GM23338 (cell line): ENCODE measurements around the gene HLA-DOB. TPM values are rescaled to one million over a fixed set of nuclear protein-coding genes. Genes with fewer than 3 reads are reported as not detected.

Source experiments
- ATAC-seq: fragments of 200-7000 bp; cut with Tn5 transposase; 3 replicates; pipeline ENCODE4 v1.9.1; 2020
- DNase-seq: peaks from one replicate; pipeline ENCODE4 v3.0.0-alpha.2; 2015; ENCODE audit warnings: low spot score
- H2AFZ ChIP-seq: fragments of 200-600 bp; sonication (generic); 2 replicates; pipeline ENCODE4 v1.8.0; 2016; ENCODE audit warnings: antibody characterized with exemption, mild to moderate bottlenecking, moderate library complexity
- H3F3A ChIP-seq: fragments of 200-600 bp; sonication (generic); replicated peaks from 2 replicates; pipeline ENCODE4 v1.8.0; 2017; ENCODE audit warnings: antibody characterized with exemption, mixed run types, low read depth
- H3K27ac ChIP-seq: fragments of 200-600 bp; sonication (generic); 2 replicates; pipeline ENCODE4 v1.6.1; 2016; ENCODE audit warnings: low read depth
- H3K27me3 ChIP-seq: fragments of 200-600 bp; sonication (generic); 2 replicates; pipeline ENCODE4 v1.8.0; 2016; ENCODE audit warnings: mild to moderate bottlenecking, mixed run types, moderate library complexity; ENCODE audit not compliant: insufficient read depth
- H3K36me3 ChIP-seq: fragments of 200-600 bp; sonication (generic); 2 replicates; pipeline ENCODE4 v1.8.0; 2016; ENCODE audit warnings: mild to moderate bottlenecking; ENCODE audit not compliant: insufficient read depth
- H3K4me1 ChIP-seq: fragments of 200-600 bp; sonication (generic); 2 replicates; pipeline ENCODE4 v1.8.0; 2016; ENCODE audit warnings: mild to moderate bottlenecking, moderate library complexity; ENCODE audit not compliant: insufficient read depth
- H3K4me2 ChIP-seq: fragments of 200-600 bp; sonication (generic); 2 replicates; pipeline ENCODE4 v1.7.1; 2017; ENCODE audit warnings: mixed run types
- H3K4me3 ChIP-seq: fragments of 200-600 bp; sonication (generic); 2 replicates; pipeline ENCODE4 v1.6.1; 2016; ENCODE audit warnings: mixed run types
- H3K79me2 ChIP-seq: fragments of 200-600 bp; sonication (generic); replicated peaks from 2 replicates; pipeline ENCODE4 v1.8.0; 2017; ENCODE audit warnings: mild to moderate bottlenecking; ENCODE audit not compliant: insufficient read depth
- H3K9me2 ChIP-seq: fragments of 200-600 bp; sonication (generic); 2 replicates; pipeline ENCODE4 v1.8.0; 2017; ENCODE audit not compliant: insufficient read depth
- H4K20me1 ChIP-seq: fragments of 200-600 bp; sonication (generic); replicated peaks from 2 replicates; pipeline ENCODE4 v1.8.0; 2017; ENCODE audit warnings: mild to moderate bottlenecking; ENCODE audit not compliant: insufficient read depth
- H3K27ac Mint-ChIP-seq: 2 replicates; pipeline ENCODE4 v1.8.0; 2020; ENCODE audit warnings: inconsistent platforms, mild to moderate bottlenecking, moderate library complexity, mixed read lengths
- H3K27me3 Mint-ChIP-seq: 3 replicates; pipeline ENCODE4 v1.8.0; 2022; ENCODE audit warnings: low read depth, mild to moderate bottlenecking, moderate library complexity, mixed read lengths, inconsistent platforms; ENCODE audit not compliant: insufficient read depth, poor library complexity
- H3K36me3 Mint-ChIP-seq: 3 replicates; pipeline ENCODE4 v1.8.0; 2021; ENCODE audit warnings: low read depth, mild to moderate bottlenecking, inconsistent platforms, moderate library complexity, mixed read lengths
- H3K4me1 Mint-ChIP-seq: 3 replicates; pipeline ENCODE4 v1.8.0; 2020; ENCODE audit warnings: mild to moderate bottlenecking, inconsistent platforms, mixed read lengths
- H3K4me3 Mint-ChIP-seq: 3 replicates; pipeline ENCODE4 v1.8.0; 2021; ENCODE audit warnings: moderate library complexity, mild to moderate bottlenecking, inconsistent platforms, mixed read lengths
- H3K9me3 Mint-ChIP-seq: 3 replicates; pipeline ENCODE4 v1.8.0; 2020; ENCODE audit warnings: moderate library complexity, mild to moderate bottlenecking, inconsistent platforms, mixed read lengths
- ETS1 ChIP-seq: IDR thresholded peaks from 2 replicates; pipeline ENCODE4 v1.6.1; 2016; ENCODE audit warnings: antibody characterized with exemption
- EZH2 ChIP-seq: fragments of 200-600 bp; sonication (generic); IDR thresholded peaks from one replicate; pipeline ENCODE4 v1.8.0; 2017; ENCODE audit warnings: antibody characterized with exemption, mild to moderate bottlenecking, low read depth; ENCODE audit not compliant: unreplicated experiment
- JUNB ChIP-seq: IDR thresholded peaks from one replicate; pipeline ENCODE4 v1.6.1; 2016; ENCODE audit warnings: antibody characterized with exemption; ENCODE audit not compliant: unreplicated experiment
- REST ChIP-seq: IDR thresholded peaks from one replicate; pipeline ENCODE4 v1.6.1; 2018; ENCODE audit warnings: antibody characterized with exemption; ENCODE audit not compliant: unreplicated experiment
- polyA plus RNA-seq: library from polyadenylated mRNA; unstranded; fragments of >200 nt; fragmentation: Nextera tagmentation; extraction: Ambion mirVana; gene quantifications from 2 replicates; pipeline ENCODE4 v1.2.1, GENCODE V29; 2016
- total RNA-seq: library from RNA; depleted of rRNA; stranded (reverse); fragments of >200 nt; shearing (Covaris generic); gene quantifications from 2 replicates; pipeline ENCODE4 v1.2.3, GENCODE V29; 2014

Gene HLA-DOB
- total and polyA plus RNA-seq, 2 experiments from 2014 or later, result not detected

GRCh38 chr6:32852844-32853540 lies 36.2 kb upstream of the HLA-DOB start:
- Mint-ChIP-seq H3K4me1 (peaks cover 20% of the 10 kb centered on the region), H3K4me3 (peak overlapping the region; percentile 92), H3K27ac (no peak overlapping the region), H3K9me3 (no peaks in the 10 kb centered on the region; the same call in 2 of the 3 replicates), H3K36me3 (peaks cover 13% of the 10 kb centered on the region; the same call in 1 of the 3 replicates), H3K27me3 (peaks cover 41% of the 10 kb centered on the region)
- Histone ChIP-seq H3F3A (0 out of 2 replicates have a peak, but pooled peaks cover 5% of the 10 kb centered on the region), H3K36me3 (no peaks in the 10 kb centered on the region; the same call in 1 of the 2 replicates), H3K4me3 (peak overlapping the region; percentile 94), H4K20me1 (no peaks in the 10 kb centered on the region), H2AFZ (peak overlapping the region; percentile 96), H3K79me2 (no peaks in the 10 kb centered on the region), H3K27ac (no peak overlapping the region), H3K9me2 (no peaks in the 10 kb centered on the region), H3K4me2 (peak overlapping the region; percentile 98), H3K4me1 (peaks cover 12% of the 10 kb centered on the region; the same call in 1 of the 2 replicates), H3K27me3 (peaks cover 47% of the 10 kb centered on the region)
- peak; percentile 40 for ATAC-seq
- DNase-seq, result peak; percentile 51
- TF ChIP-seq REST (no peak), ETS1 (0 out of 2 replicates have a peak, but pooled peaks have one; percentile 4)

- DNase-seq, result peak; percentile 48
- peak overlapping the region; percentile 96 for H2AFZ ChIP-seq
- no peak overlapping the region for H3K27ac Mint-ChIP-seq
Measured at GRCh38 chr6:32852018-32852843, 35.4 kb upstream of the HLA-DOB start.

More at GRCh38 chr6:32852018-32852843, 35.4 kb upstream of the HLA-DOB start:
- Histone ChIP-seq H3K27me3 (peaks cover 47% of the 10 kb centered on the region), H3K4me2 (peak overlapping the region; percentile 98), H3K27ac (no peak overlapping the region), H3K9me2 (no peaks in the 10 kb centered on the region), H3F3A (0 out of 2 replicates have a peak, but pooled peaks cover 5% of the 10 kb centered on the region), H4K20me1 (no peaks in the 10 kb centered on the region), H3K4me1 (peaks cover 12% of the 10 kb centered on the region; the same call in 1 of the 2 replicates), H3K79me2 (no peaks in the 10 kb centered on the region), H3K36me3 (no peaks in the 10 kb centered on the region; the same call in 1 of the 2 replicates), H3K4me3 (peak overlapping the region; percentile 94)
- no peaks in the 10 kb centered on the region; the same call in 2 of the 3 replicates for H3K9me3 Mint-ChIP-seq
- peak; percentile 28 for TF ChIP-seq EZH2
- no peak for TF ChIP-seq JUNB
- H3K27me3 Mint-ChIP-seq, result peaks cover 42% of the 10 kb centered on the region
- H3K36me3 Mint-ChIP-seq, result peaks cover 15% of the 10 kb centered on the region; the same call in 2 of the 3 replicates
- ATAC-seq, result no peak; the same call in 2 of the 3 replicates
- H3K4me3 Mint-ChIP-seq, result peak overlapping the region; percentile 92
- H3K4me1 Mint-ChIP-seq, result peaks cover 20% of the 10 kb centered on the region
